ENCODE data around the gene POPDC3.
A peak's percentile ranks its signal among the peaks of the same experiment; 100 is the strongest.
"Not testable (repeated sequence)": the region's sequence is repeated elsewhere in the genome, so short reads cannot be mapped to it uniquely, and the experiment has no call there.

The POPDC3 gene

GRCh38 chr6:105200133-105200730, 20.4 kb upstream of the POPDC3 start:
- no peak overlapping the region for H3K4me3 ChIP-seq
- H3K27ac ChIP-seq, result no peak overlapping the region

- Histone ChIP-seq H3K4me3 (no peak overlapping the region), H3K27ac (no peak overlapping the region)
These were observed 19.9 kb upstream of the POPDC3 start for GRCh38 chr6:105199711-105200110.

GRCh38 chr6:105196076-105196475, 16.3 kb upstream of the POPDC3 start:
- H3K4me3 ChIP-seq, result no peak overlapping the region
- H3K27ac ChIP-seq, result no peak overlapping the region

- peak overlapping the region in 2 of 21 experiments; percentile 14 to 64 for H3K27ac ChIP-seq
- H3K4me3 ChIP-seq, result no peak overlapping the region
These were observed 14.8 kb upstream of the POPDC3 start for GRCh38 chr6:105194591-105194990.

- peak overlapping the region in 2 of 21 experiments; percentile 14 to 64 for H3K27ac ChIP-seq
These were observed 14.3 kb upstream of the POPDC3 start for GRCh38 chr6:105194106-105194505.

GRCh38 chr6:105193647-105194046, 13.8 kb upstream of the POPDC3 start:
- H3K4me3 ChIP-seq, result no peak overlapping the region
- peak overlapping the region in 1 of 21 experiments; percentile 64 for H3K27ac ChIP-seq

More at GRCh38 chr6:105194106-105194505, 14.3 kb upstream of the POPDC3 start:
- H3K4me3 ChIP-seq, result no peak overlapping the region

GRCh38 chr6:105192707-105193465, 13.1 kb upstream of the POPDC3 start:
- Histone ChIP-seq H3K27ac (no peak overlapping the region), H3K4me3 (no peak overlapping the region)

- Histone ChIP-seq H3K4me3 (no peak overlapping the region), H3K27ac (no peak overlapping the region)
These were observed 11.5 kb upstream of the POPDC3 start for GRCh38 chr6:105191351-105191750.

GRCh38 chr6:105189026-105189820, 9.4 kb upstream of the POPDC3 start:
- Histone ChIP-seq H3K4me3 (no peak overlapping the region), H3K27ac (no peak overlapping the region)

- Histone ChIP-seq H3K27ac (no peak overlapping the region), H3K4me3 (no peak overlapping the region)
These were observed 8.4 kb upstream of the POPDC3 start for GRCh38 chr6:105188251-105188650.

GRCh38 chr6:105186576-105186975, 6.8 kb upstream of the POPDC3 start:
- no peak overlapping the region for H3K27ac ChIP-seq
- H3K4me3 ChIP-seq, result no peak overlapping the region

- no peak overlapping the region for H3K4me3 ChIP-seq
- no peak overlapping the region for H3K27ac ChIP-seq
These were observed 5.1 kb upstream of the POPDC3 start for GRCh38 chr6:105184921-105185320.

GRCh38 chr6:105181981-105182515, 2.2 kb upstream of the POPDC3 start:
- Histone ChIP-seq H3K4me3 (no peak overlapping the region), H3K27ac (no peak overlapping the region)

- Histone ChIP-seq H3K27ac (peak overlapping the region in 1 of 21 experiments; percentile 87), H3K4me3 (peak overlapping the region in 1 of 7 experiments; percentile 33)
These were observed 1.2 kb downstream of the POPDC3 start for GRCh38 chr6:105178636-105179035.

- Histone ChIP-seq H3K27ac (no peak overlapping the region), H3K4me3 (no peak overlapping the region)
These were observed 1.7 kb downstream of the POPDC3 start for GRCh38 chr6:105178110-105178509.

GRCh38 chr6:105177556-105177955, 2.3 kb downstream of the POPDC3 start:
- Histone ChIP-seq H3K27ac (no peak overlapping the region), H3K4me3 (no peak overlapping the region)

- no peak overlapping the region for H3K4me3 ChIP-seq
- H3K27ac ChIP-seq, result no peak overlapping the region
These were observed 5.3 kb downstream of the POPDC3 start for GRCh38 chr6:105174512-105174911.

GRCh38 chr6:105172515-105172914, 7.3 kb downstream of the POPDC3 start:
- H3K4me3 ChIP-seq, H3K27ac ChIP-seq: not testable (repeated sequence)

- H3K4me3 ChIP-seq, result no peak overlapping the region
- no peak overlapping the region for H3K27ac ChIP-seq
These were observed 9.8 kb downstream of the POPDC3 start for GRCh38 chr6:105170059-105170458.

GRCh38 chr6:105167914-105168313, 11.9 kb downstream of the POPDC3 start:
- Histone ChIP-seq H3K4me3 (no peak overlapping the region), H3K27ac (no peak overlapping the region)

Measured in skin epidermis (tissue), 12 donors.